NCI-H1694 treated with DMSO at 0.1 percent for 48 hours (cell line): ENCODE data around the gene SKIL.

ENCODE experiments used
- DNase-seq: peaks from one replicate; lab custom pipeline; 2025; lab: John Stamatoyannopoulos, UW

SKIL gene

GRCh38 chr3:170437696-170438407 lies 80.3 kb downstream of the SKIL start:
- DNase-seq, result no peak

- DNase-seq, result no peak
These were observed 81.3 kb downstream of the SKIL start for GRCh38 chr3:170438836-170439235.

- no peak for DNase-seq
These were observed 82.8 kb downstream of the SKIL start for GRCh38 chr3:170440344-170440743.

- DNase-seq, result no peak
These were observed 83.9 kb downstream of the SKIL start for GRCh38 chr3:170441412-170441811.

GRCh38 chr3:170442947-170443346 lies 85.4 kb downstream of the SKIL start:
- no peak for DNase-seq

GRCh38 chr3:170443457-170443856 lies 85.9 kb downstream of the SKIL start:
- DNase-seq, result no peak
